OCI-LY1 (cell line): ENCODE measurements around the gene CPA2.

ENCODE experiments used
- EZH2 ChIP-seq: fragments of 200-600 bp; sonication (generic), shearing (Covaris generic); IDR thresholded peaks from 2 replicates; pipeline ENCODE4 v1.8.0; 2017; ENCODE audit warnings: borderline replicate concordance, mixed run types, mild to moderate bottlenecking, antibody characterized with exemption, low read length, moderate library complexity, mixed read lengths
- TF ChIP-seq, protein P1 (sequence below): fragments of 200-600 bp; sonication (generic), shearing (Covaris generic); IDR thresholded peaks from 2 replicates; pipeline ENCODE4 v1.5.1; 2017; ENCODE audit warnings: mild to moderate bottlenecking, antibody characterized with exemption, low read length, moderate library complexity, mixed read lengths

DNA sequence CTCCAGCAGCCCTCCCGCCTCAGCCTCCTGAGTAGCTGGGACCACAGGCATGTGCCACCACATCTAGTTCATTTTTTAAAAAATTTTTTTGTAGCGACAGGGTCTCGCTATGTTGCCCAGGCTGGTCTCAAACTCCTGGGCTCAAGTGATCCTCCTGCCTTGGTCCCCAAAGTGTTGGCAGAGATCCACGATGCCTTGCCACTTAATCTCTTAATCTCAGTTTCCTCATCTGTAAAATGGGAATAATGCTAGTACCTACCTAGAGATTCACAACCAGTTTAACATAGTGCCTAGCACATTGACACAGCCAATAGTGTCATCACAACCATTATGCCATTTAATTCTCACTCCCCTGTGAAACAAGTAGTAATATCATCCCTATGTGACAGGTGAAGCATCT, 21.5 kb downstream of the CPA2 start:
- TF ChIP-seq, protein P1, sequence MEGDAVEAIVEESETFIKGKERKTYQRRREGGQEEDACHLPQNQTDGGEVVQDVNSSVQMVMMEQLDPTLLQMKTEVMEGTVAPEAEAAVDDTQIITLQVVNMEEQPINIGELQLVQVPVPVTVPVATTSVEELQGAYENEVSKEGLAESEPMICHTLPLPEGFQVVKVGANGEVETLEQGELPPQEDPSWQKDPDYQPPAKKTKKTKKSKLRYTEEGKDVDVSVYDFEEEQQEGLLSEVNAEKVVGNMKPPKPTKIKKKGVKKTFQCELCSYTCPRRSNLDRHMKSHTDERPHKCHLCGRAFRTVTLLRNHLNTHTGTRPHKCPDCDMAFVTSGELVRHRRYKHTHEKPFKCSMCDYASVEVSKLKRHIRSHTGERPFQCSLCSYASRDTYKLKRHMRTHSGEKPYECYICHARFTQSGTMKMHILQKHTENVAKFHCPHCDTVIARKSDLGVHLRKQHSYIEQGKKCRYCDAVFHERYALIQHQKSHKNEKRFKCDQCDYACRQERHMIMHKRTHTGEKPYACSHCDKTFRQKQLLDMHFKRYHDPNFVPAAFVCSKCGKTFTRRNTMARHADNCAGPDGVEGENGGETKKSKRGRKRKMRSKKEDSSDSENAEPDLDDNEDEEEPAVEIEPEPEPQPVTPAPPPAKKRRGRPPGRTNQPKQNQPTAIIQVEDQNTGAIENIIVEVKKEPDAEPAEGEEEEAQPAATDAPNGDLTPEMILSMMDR = no peak
- TF ChIP-seq EZH2 = no peak
